GM20431 (cell line): Measurements from ENCODE around the gene PRKCA.

Experiments
- in situ Hi-C: fragments of 300-500 bp; cut with MseI, MboI; formaldehyde crosslinking; loops from one replicate; pipeline ENCODE4 v1.15.0; 2020; ENCODE audit warnings: low sequenced_read_pairs; ENCODE audit not compliant: unreplicated experiment

PRKCA gene

GRCh38 chr17:66753126-66753920, 450.9 kb downstream of the PRKCA start:
- in situ Hi-C loops = no loop called here

- in situ Hi-C loops = no loop called here
Measured at GRCh38 chr17:66755101-66755943, 452.9 kb downstream of the PRKCA start.

GRCh38 chr17:66755944-66756290, 453.5 kb downstream of the PRKCA start:
- in situ Hi-C loops = no loop called here

GRCh38 chr17:66760324-66760723, 457.9 kb downstream of the PRKCA start:
- in situ Hi-C loops = no loop called here

- in situ Hi-C loops = no loop called here
Measured at GRCh38 chr17:66762276-66762675, 459.9 kb downstream of the PRKCA start.

GRCh38 chr17:66763056-66763455, 460.6 kb downstream of the PRKCA start:
- in situ Hi-C loops = no loop called here

GRCh38 chr17:66764506-66764905, 462.1 kb downstream of the PRKCA start:
- in situ Hi-C loops = no loop called here

- in situ Hi-C loops = no loop called here
Measured at GRCh38 chr17:66767154-66767933, 464.9 kb downstream of the PRKCA start.

GRCh38 chr17:66769911-66770310, 467.5 kb downstream of the PRKCA start:
- in situ Hi-C loops = no loop called here

- in situ Hi-C loops = no loop called here
Measured at GRCh38 chr17:66772148-66772812, 469.9 kb downstream of the PRKCA start.

GRCh38 chr17:66775271-66775670, 472.9 kb downstream of the PRKCA start:
- in situ Hi-C loops = no loop called here

- in situ Hi-C loops = no loop called here
Measured at GRCh38 chr17:66775881-66776400, 473.5 kb downstream of the PRKCA start.

GRCh38 chr17:66776999-66777688, 474.7 kb downstream of the PRKCA start:
- in situ Hi-C loops = no loop called here

GRCh38 chr17:66777689-66778225, 475.3 kb downstream of the PRKCA start:
- in situ Hi-C loops = no loop called here

GRCh38 chr17:66778531-66779236, 476.3 kb downstream of the PRKCA start:
- in situ Hi-C loops = no loop called here

GRCh38 chr17:66779237-66779606, 476.8 kb downstream of the PRKCA start:
- in situ Hi-C loops = no loop called here

GRCh38 chr17:66781135-66781534, 478.7 kb downstream of the PRKCA start:
- in situ Hi-C loops = no loop called here

- in situ Hi-C loops = no loop called here
Measured at GRCh38 chr17:66782851-66783250, 480.4 kb downstream of the PRKCA start.
